BLaER1 treated with 17β-estradiol and CSF1 and Interleukin-3, amounts not matched to agents 10 nM and 100 nM (cell line): ENCODE results near the gene CPLX3.
A peak's percentile ranks its signal among the peaks of the same experiment; 100 is the strongest.

Experiments used
- H3K27ac ChIP-seq, 11 experiments: shearing (Covaris generic); formaldehyde crosslinking; 2 replicates each; pipeline ENCODE4 v1.8.1; 2022
- H3K27me3 ChIP-seq, 11 experiments: shearing (Covaris generic); formaldehyde crosslinking; 2 replicates each; pipeline ENCODE4 v1.8.1; 2022
- H3K36me3 ChIP-seq, 11 experiments: shearing (Covaris generic); formaldehyde crosslinking; 2 replicates each; pipeline ENCODE4 v1.8.1; 2022
- H3K4me1 ChIP-seq, 10 experiments: shearing (Covaris generic); formaldehyde crosslinking; 2 replicates each; pipeline ENCODE4 v1.8.1; 2022
- H3K4me2 ChIP-seq, 11 experiments: shearing (Covaris generic); formaldehyde crosslinking; 2 replicates each; pipeline ENCODE4 v1.8.1; 2022
- H3K4me3 ChIP-seq, 10 experiments: shearing (Covaris generic); formaldehyde crosslinking; 2 replicates each; pipeline ENCODE4 v1.8.1; 2022
- H3K9ac ChIP-seq, 11 experiments: shearing (Covaris generic); formaldehyde crosslinking; 2 replicates each; pipeline ENCODE4 v1.8.1; 2022
- H3K9me3 ChIP-seq, 11 experiments: shearing (Covaris generic); formaldehyde crosslinking; replicated peaks in 1 of 11; 2 replicates each; pipeline ENCODE4 v1.8.1; 2022
- H4K20me1 ChIP-seq, 11 experiments: shearing (Covaris generic); formaldehyde crosslinking; 2 replicates each; pipeline ENCODE4 v1.8.1; 2022
- Cebpa-rat ChIP-seq, 11 experiments: shearing (Covaris generic); IDR thresholded peaks; 2 replicates each; pipeline ENCODE4 v1.8.1; 2022

CPLX3 gene

GRCh38 chr15:74856537-74856936, 30.1 kb downstream of the CPLX3 start:
- Histone ChIP-seq H3K27ac (peak overlapping the region in 10 of 11 experiments; percentile 20 to 81 (median 62); a peak in 16 of 22 replicates), H3K4me1 (peaks cover 76 to 87% (median 80%) of the 10 kb centered on the region in 10 experiments), H3K4me3 (no peak overlapping the region), H3K9me3 (no peaks in the 10 kb centered on the region), H3K27me3 (no peaks in the 10 kb centered on the region), H3K9ac (peak overlapping the region in 5 of 11 experiments; percentile 7 to 67 (median 19); a peak in 3 of 22 replicates), H3K4me2 (peak overlapping the region; percentile 84 to 94 (median 88)), H4K20me1 (peaks cover 69 to 100% (median 96%) of the 10 kb centered on the region in 11 experiments; a peak in 20 of 22 replicates), H3K36me3 (peaks cover 23 to 50% (median 28%) of the 10 kb centered on the region in 11 experiments)
- TF ChIP-seq Cebpa-rat (IDR thresholded peaks at IDR 0.05) = no peak

- Histone ChIP-seq H3K4me1 (peaks cover 76 to 88% (median 81%) of the 10 kb centered on the region in 10 experiments), H4K20me1 (peaks cover 65 to 100% (median 96%) of the 10 kb centered on the region in 11 experiments; a peak in 20 of 22 replicates), H3K4me2 (peak overlapping the region; percentile 84 to 94 (median 88)), H3K4me3 (no peak overlapping the region; a peak in 1 of 20 replicates), H3K27me3 (no peaks in the 10 kb centered on the region), H3K36me3 (peaks cover 16 to 45% (median 22%) of the 10 kb centered on the region in 11 experiments), H3K9ac (peak overlapping the region in 9 of 11 experiments; percentile 7 to 67 (median 54); a peak in 13 of 22 replicates), H3K27ac (peak overlapping the region; percentile 42 to 81 (median 67); a peak in 18 of 22 replicates), H3K9me3 (no peaks in the 10 kb centered on the region)
- TF ChIP-seq Cebpa-rat (IDR thresholded peaks at IDR 0.05) = no peak
Observed at GRCh38 chr15:74857082-74857655, 30.7 kb downstream of the CPLX3 start.

- TF ChIP-seq Cebpa-rat (IDR thresholded peaks at IDR 0.05) = no peak
- Histone ChIP-seq H3K4me2 (peak overlapping the region; percentile 84 to 94 (median 88)), H3K9me3 (no peaks in the 10 kb centered on the region), H3K4me3 (no peak overlapping the region; a peak in 1 of 20 replicates), H3K36me3 (peaks cover 10 to 40% (median 17%) of the 10 kb centered on the region in 11 experiments), H3K27ac (peak overlapping the region; percentile 42 to 81 (median 70); a peak in 21 of 22 replicates), H3K9ac (peak overlapping the region; percentile 26 to 67 (median 51); a peak in 19 of 22 replicates), H3K4me1 (peaks cover 76 to 89% (median 78%) of the 10 kb centered on the region in 10 experiments), H4K20me1 (peaks cover 62 to 100% (median 95%) of the 10 kb centered on the region in 11 experiments; a peak in 20 of 22 replicates), H3K27me3 (no peaks in the 10 kb centered on the region)
Observed at GRCh38 chr15:74857671-74858368, 31.4 kb downstream of the CPLX3 start.

GRCh38 chr15:74858369-74858740, 31.9 kb downstream of the CPLX3 start:
- no peak overlapping the region for H3K4me3 ChIP-seq
- peak overlapping the region; percentile 84 to 94 (median 88) for H3K4me2 ChIP-seq
- H3K27me3 ChIP-seq = no peaks in the 10 kb centered on the region
- peaks cover 60 to 100% (median 95%) of the 10 kb centered on the region in 11 experiments; a peak in 20 of 22 replicates for H4K20me1 ChIP-seq
- H3K36me3 ChIP-seq = peaks cover 5 to 40% (median 17%) of the 10 kb centered on the region in 11 experiments
- peak overlapping the region; percentile 42 to 81 (median 70); a peak in 21 of 22 replicates for H3K27ac ChIP-seq
- peaks cover 72 to 89% (median 83%) of the 10 kb centered on the region in 10 experiments for H3K4me1 ChIP-seq
- H3K9ac ChIP-seq = peak overlapping the region; percentile 26 to 67 (median 51); a peak in 17 of 22 replicates
- TF ChIP-seq Cebpa-rat (IDR thresholded peaks at IDR 0.05) = no peak
- no peaks in the 10 kb centered on the region for H3K9me3 ChIP-seq

GRCh38 chr15:74863239-74864056, 37.0 kb downstream of the CPLX3 start:
- Histone ChIP-seq H3K36me3 (peaks cover 5 to 41% (median 22%) of the 10 kb centered on the region in 11 experiments; a peak in 18 of 22 replicates), H4K20me1 (peaks cover 32 to 98% (median 62%) of the 10 kb centered on the region in 11 experiments; a peak in 20 of 22 replicates), H3K4me1 (peaks cover 62 to 89% (median 82%) of the 10 kb centered on the region in 10 experiments), H3K27me3 (no peaks in the 10 kb centered on the region), H3K9ac (peak overlapping the region in 5 of 11 experiments; percentile 0 to 31 (median 12); a peak in 3 of 22 replicates), H3K9me3 (peaks cover 0 to 14% (median 9%) of the 10 kb centered on the region in 11 experiments; a peak in 10 of 22 replicates), H3K4me3 (no peak overlapping the region), H3K27ac (peak overlapping the region in 8 of 11 experiments; percentile 1 to 47 (median 14); a peak in 10 of 22 replicates), H3K4me2 (peak overlapping the region in 4 of 11 experiments; percentile 27 to 96 (median 58); a peak in 7 of 22 replicates)
- TF ChIP-seq Cebpa-rat (IDR thresholded peaks at IDR 0.05) = no peak

GRCh38 chr15:74864296-74864695, 37.9 kb downstream of the CPLX3 start:
- peak overlapping the region in 7 of 11 experiments; percentile 15 to 98 (median 49); a peak in 11 of 22 replicates for H3K4me2 ChIP-seq
- peaks cover 26 to 98% (median 56%) of the 10 kb centered on the region in 11 experiments; a peak in 20 of 22 replicates for H4K20me1 ChIP-seq
- peak overlapping the region in 1 of 11 experiments; percentile 28; a peak in 1 of 22 replicates for H3K9ac ChIP-seq
- H3K4me3 ChIP-seq = no peak overlapping the region
- no peaks in the 10 kb centered on the region for H3K27me3 ChIP-seq
- H3K9me3 ChIP-seq = peaks cover 0 to 14% (median 9%) of the 10 kb centered on the region in 11 experiments; a peak in 10 of 22 replicates
- peaks cover 62 to 89% (median 82%) of the 10 kb centered on the region in 10 experiments for H3K4me1 ChIP-seq
- H3K36me3 ChIP-seq = peaks cover 5 to 44% (median 27%) of the 10 kb centered on the region in 11 experiments; a peak in 19 of 22 replicates
- no peak for TF ChIP-seq Cebpa-rat (IDR thresholded peaks at IDR 0.05)
- peak overlapping the region in 3 of 11 experiments; percentile 1 to 35 (median 28); a peak in 3 of 22 replicates for H3K27ac ChIP-seq

GRCh38 chr15:74865316-74865715, 38.9 kb downstream of the CPLX3 start:
- Histone ChIP-seq H3K27me3 (no peaks in the 10 kb centered on the region), H3K36me3 (peaks cover 5 to 45% (median 27%) of the 10 kb centered on the region in 11 experiments; a peak in 19 of 22 replicates), H3K9ac (no peak overlapping the region; a peak in 1 of 22 replicates), H3K4me1 (peaks cover 62 to 86% (median 80%) of the 10 kb centered on the region in 10 experiments), H3K4me2 (peak overlapping the region; percentile 35 to 99 (median 73); a peak in 18 of 22 replicates), H4K20me1 (peaks cover 17 to 96% (median 47%) of the 10 kb centered on the region in 11 experiments; a peak in 19 of 22 replicates), H3K4me3 (no peak overlapping the region), H3K27ac (peak overlapping the region in 1 of 11 experiments; percentile 15; a peak in 4 of 22 replicates), H3K9me3 (peaks cover 0 to 14% (median 9%) of the 10 kb centered on the region in 11 experiments; a peak in 10 of 22 replicates)
- TF ChIP-seq Cebpa-rat (IDR thresholded peaks at IDR 0.05) = no peak
